Measurements from ENCODE around the gene TNKS1BP1.
"Not testable (repeated sequence)": the region's sequence is repeated elsewhere in the genome, so short reads cannot be mapped to it uniquely, and the experiment has no call there.

The TNKS1BP1 gene

GRCh38 chr11:57361420-57361819 lies 36.7 kb upstream of the TNKS1BP1 start:
- H3K36me3 ChIP-seq (ENCODE audit: control insufficient read depth, insufficient read depth, low read length, severe bottlenecking); DNase-seq (ENCODE audit: low read depth); H3K4me1 ChIP-seq (ENCODE audit: control insufficient read depth, insufficient read depth, low read length); H3K9me3 ChIP-seq (ENCODE audit: control insufficient read depth, low read length); H3K4me3 ChIP-seq (ENCODE audit: low read length); H3K9ac ChIP-seq (ENCODE audit: low read length); H3K27me3 ChIP-seq (replicated peaks; ENCODE audit: control insufficient read depth, insufficient read depth, low read length): not testable (repeated sequence)

- H3K9ac ChIP-seq (ENCODE audit: low read length), result no peak overlapping the region
Measured at GRCh38 chr11:57360991-57361390, 36.2 kb upstream of the TNKS1BP1 start.

GRCh38 chr11:57359896-57360690 lies 35.3 kb upstream of the TNKS1BP1 start:
- DNase-seq (ENCODE audit: low read depth), result no peak
- H3K36me3 ChIP-seq (ENCODE audit: control insufficient read depth, insufficient read depth, low read length, severe bottlenecking), result no peaks in the 10 kb centered on the region
- H3K4me1 ChIP-seq (ENCODE audit: control insufficient read depth, insufficient read depth, low read length), result peaks cover 7% of the 10 kb centered on the region

More at GRCh38 chr11:57360991-57361390, 36.2 kb upstream of the TNKS1BP1 start:
- Histone ChIP-seq H3K9me3 (ENCODE audit: control insufficient read depth, low read length) (no peaks in the 10 kb centered on the region), H3K36me3 (ENCODE audit: control insufficient read depth, insufficient read depth, low read length, severe bottlenecking) (no peaks in the 10 kb centered on the region), H3K4me1 (ENCODE audit: control insufficient read depth, insufficient read depth, low read length) (peaks cover 7% of the 10 kb centered on the region), H3K4me3 (ENCODE audit: low read length) (no peak overlapping the region), H3K27me3 (replicated peaks; ENCODE audit: control insufficient read depth, insufficient read depth, low read length) (peaks cover 9% of the 10 kb centered on the region)
- no peak for DNase-seq (ENCODE audit: low read depth)

GRCh38 chr11:57359396-57359795 lies 34.6 kb upstream of the TNKS1BP1 start:
- peaks cover 4% of the 10 kb centered on the region for H3K27me3 ChIP-seq (replicated peaks; ENCODE audit: control insufficient read depth, insufficient read depth, low read length)

More at GRCh38 chr11:57359896-57360690, 35.3 kb upstream of the TNKS1BP1 start:
- no peak overlapping the region for H3K9ac ChIP-seq (ENCODE audit: low read length)
- H3K27me3 ChIP-seq (replicated peaks; ENCODE audit: control insufficient read depth, insufficient read depth, low read length), result peaks cover 5% of the 10 kb centered on the region
- no peak overlapping the region for H3K4me3 ChIP-seq (ENCODE audit: low read length)
- H3K9me3 ChIP-seq (ENCODE audit: control insufficient read depth, low read length), result no peaks in the 10 kb centered on the region

GRCh38 chr11:57358991-57359390 lies 34.2 kb upstream of the TNKS1BP1 start:
- Histone ChIP-seq H3K9ac (ENCODE audit: low read length) (no peak overlapping the region), H3K4me3 (ENCODE audit: low read length) (no peak overlapping the region), H3K36me3 (ENCODE audit: control insufficient read depth, insufficient read depth, low read length, severe bottlenecking) (no peaks in the 10 kb centered on the region), H3K4me1 (ENCODE audit: control insufficient read depth, insufficient read depth, low read length) (peaks cover 7% of the 10 kb centered on the region), H3K27me3 (replicated peaks; ENCODE audit: control insufficient read depth, insufficient read depth, low read length) (peaks cover under 1% of the 10 kb centered on the region), H3K9me3 (ENCODE audit: control insufficient read depth, low read length) (no peaks in the 10 kb centered on the region)
- DNase-seq (ENCODE audit: low read depth), result no peak

More at GRCh38 chr11:57359396-57359795, 34.6 kb upstream of the TNKS1BP1 start:
- Histone ChIP-seq H3K36me3 (ENCODE audit: control insufficient read depth, insufficient read depth, low read length, severe bottlenecking) (no peaks in the 10 kb centered on the region), H3K4me3 (ENCODE audit: low read length) (no peak overlapping the region), H3K9ac (ENCODE audit: low read length) (no peak overlapping the region), H3K9me3 (ENCODE audit: control insufficient read depth, low read length) (no peaks in the 10 kb centered on the region), H3K4me1 (ENCODE audit: control insufficient read depth, insufficient read depth, low read length) (peaks cover 7% of the 10 kb centered on the region)
- DNase-seq (ENCODE audit: low read depth), result no peak

GRCh38 chr11:57358543-57358961 lies 33.8 kb upstream of the TNKS1BP1 start:
- no peaks in the 10 kb centered on the region for H3K36me3 ChIP-seq (ENCODE audit: control insufficient read depth, insufficient read depth, low read length, severe bottlenecking)
- H3K4me3 ChIP-seq (ENCODE audit: low read length), result no peak overlapping the region
- no peaks in the 10 kb centered on the region for H3K9me3 ChIP-seq (ENCODE audit: control insufficient read depth, low read length)
- no peak overlapping the region for H3K9ac ChIP-seq (ENCODE audit: low read length)
- DNase-seq (ENCODE audit: low read depth), result no peak
- peaks cover 7% of the 10 kb centered on the region for H3K4me1 ChIP-seq (ENCODE audit: control insufficient read depth, insufficient read depth, low read length)
- H3K27me3 ChIP-seq (replicated peaks; ENCODE audit: control insufficient read depth, insufficient read depth, low read length), result no peaks in the 10 kb centered on the region

- H3K9ac ChIP-seq (ENCODE audit: low read length), result peak overlapping the region; percentile 39
- H3K4me3 ChIP-seq (ENCODE audit: low read length), result no peak overlapping the region
- H3K9me3 ChIP-seq (ENCODE audit: control insufficient read depth, low read length), result no peaks in the 10 kb centered on the region
- peak; percentile 38 for DNase-seq (ENCODE audit: low read depth)
- H3K36me3 ChIP-seq (ENCODE audit: control insufficient read depth, insufficient read depth, low read length, severe bottlenecking), result no peaks in the 10 kb centered on the region
- H3K27me3 ChIP-seq (replicated peaks; ENCODE audit: control insufficient read depth, insufficient read depth, low read length), result no peaks in the 10 kb centered on the region
- H3K4me1 ChIP-seq (ENCODE audit: control insufficient read depth, insufficient read depth, low read length), result peaks cover 7% of the 10 kb centered on the region
Measured at GRCh38 chr11:57357856-57358255, 33.1 kb upstream of the TNKS1BP1 start.

- H3K9ac ChIP-seq (ENCODE audit: low read length), result peak overlapping the region; percentile 39
- no peak overlapping the region for H3K4me3 ChIP-seq (ENCODE audit: low read length)
- H3K9me3 ChIP-seq (ENCODE audit: control insufficient read depth, low read length), result no peaks in the 10 kb centered on the region
- no peaks in the 10 kb centered on the region for H3K27me3 ChIP-seq (replicated peaks; ENCODE audit: control insufficient read depth, insufficient read depth, low read length)
- no peak for DNase-seq (ENCODE audit: low read depth)
- peaks cover 7% of the 10 kb centered on the region for H3K4me1 ChIP-seq (ENCODE audit: control insufficient read depth, insufficient read depth, low read length)
- H3K36me3 ChIP-seq (ENCODE audit: control insufficient read depth, insufficient read depth, low read length, severe bottlenecking), result no peaks in the 10 kb centered on the region
Measured at GRCh38 chr11:57357310-57357709, 32.6 kb upstream of the TNKS1BP1 start.

- Histone ChIP-seq H3K4me3 (ENCODE audit: low read length) (no peak overlapping the region), H3K4me1 (ENCODE audit: control insufficient read depth, insufficient read depth, low read length) (peaks cover 7% of the 10 kb centered on the region), H3K9ac (ENCODE audit: low read length) (no peak overlapping the region), H3K36me3 (ENCODE audit: control insufficient read depth, insufficient read depth, low read length, severe bottlenecking) (no peaks in the 10 kb centered on the region), H3K9me3 (ENCODE audit: control insufficient read depth, low read length) (peaks cover 6% of the 10 kb centered on the region), H3K27me3 (replicated peaks; ENCODE audit: control insufficient read depth, insufficient read depth, low read length) (no peaks in the 10 kb centered on the region)
- no peak for DNase-seq (ENCODE audit: low read depth)
Measured at GRCh38 chr11:57356268-57356667, 31.5 kb upstream of the TNKS1BP1 start.

- DNase-seq (ENCODE audit: low read depth), result no peak
- no peak overlapping the region for H3K9ac ChIP-seq (ENCODE audit: low read length)
Measured at GRCh38 chr11:57354699-57355098, 29.9 kb upstream of the TNKS1BP1 start.

GRCh38 chr11:57353852-57354251 lies 29.1 kb upstream of the TNKS1BP1 start:
- Histone ChIP-seq H3K4me1 (ENCODE audit: control insufficient read depth, insufficient read depth, low read length) (peaks cover 7% of the 10 kb centered on the region), H3K27me3 (replicated peaks; ENCODE audit: control insufficient read depth, insufficient read depth, low read length) (no peaks in the 10 kb centered on the region), H3K36me3 (ENCODE audit: control insufficient read depth, insufficient read depth, low read length, severe bottlenecking) (no peaks in the 10 kb centered on the region), H3K9me3 (ENCODE audit: control insufficient read depth, low read length) (peaks cover 11% of the 10 kb centered on the region), H3K9ac (ENCODE audit: low read length) (no peak overlapping the region), H3K4me3 (ENCODE audit: low read length) (no peak overlapping the region)
- DNase-seq (ENCODE audit: low read depth), result no peak

More at GRCh38 chr11:57354699-57355098, 29.9 kb upstream of the TNKS1BP1 start:
- Histone ChIP-seq H3K36me3 (ENCODE audit: control insufficient read depth, insufficient read depth, low read length, severe bottlenecking) (no peaks in the 10 kb centered on the region), H3K4me3 (ENCODE audit: low read length) (no peak overlapping the region), H3K4me1 (ENCODE audit: control insufficient read depth, insufficient read depth, low read length) (peaks cover 7% of the 10 kb centered on the region), H3K27me3 (replicated peaks; ENCODE audit: control insufficient read depth, insufficient read depth, low read length) (no peaks in the 10 kb centered on the region), H3K9me3 (ENCODE audit: control insufficient read depth, low read length) (peaks cover 11% of the 10 kb centered on the region)

Measured in adipocyte (in vitro differentiated cells).